DMS 273 (cell line): ENCODE measurements around the gene MYO16.

Experiments
- DNase-seq: peaks from one replicate; lab custom pipeline; 2025; ENCODE audit not compliant: unreplicated experiment; lab: John Stamatoyannopoulos, UW

The MYO16 gene

DNA sequence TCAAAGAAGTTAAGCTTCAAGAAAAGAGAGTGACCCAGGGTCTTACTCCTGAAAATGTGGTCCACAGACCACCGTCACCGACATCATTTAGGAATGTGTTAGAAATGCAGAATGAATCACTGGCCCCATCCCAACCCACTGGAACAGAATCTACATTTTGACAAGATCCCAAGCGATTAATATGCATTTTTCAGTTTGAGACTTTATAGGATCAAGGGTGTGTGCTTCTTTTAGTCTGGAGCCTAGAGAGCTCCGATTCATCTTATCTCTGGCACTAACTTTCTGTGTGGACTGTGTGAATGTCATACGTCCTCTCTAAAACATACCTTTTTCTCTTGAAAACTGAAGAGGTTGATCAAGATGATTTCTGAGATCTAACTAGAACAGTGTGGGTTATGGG, 484.8 kb downstream of the MYO16 start:
- DNase-seq, result no peak

GRCh38 chr13:109114991-109115390, 485.6 kb downstream of the MYO16 start:
- DNase-seq, result no peak

GRCh38 chr13:109118521-109118920, 489.1 kb downstream of the MYO16 start:
- DNase-seq, result no peak

DNA sequence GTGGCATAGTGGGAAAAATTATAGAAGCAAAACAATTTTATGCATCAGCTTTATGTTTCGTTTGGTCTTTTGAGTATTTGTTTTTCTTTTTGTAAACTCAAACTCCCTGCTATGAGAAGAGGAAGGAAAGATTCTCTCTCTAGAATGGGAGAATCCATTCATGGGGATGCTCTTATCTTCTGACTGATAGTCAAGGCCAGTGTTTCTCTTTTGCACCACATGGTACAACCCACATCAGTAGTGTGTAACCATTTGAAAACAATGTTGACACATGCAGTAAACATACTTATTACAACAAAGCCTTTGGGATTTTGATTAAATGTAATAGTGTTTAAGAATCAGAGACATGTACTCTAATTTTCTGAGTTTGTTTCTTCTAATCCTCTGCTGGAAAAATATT, 490.5 kb downstream of the MYO16 start:
- no peak for DNase-seq

DNA sequence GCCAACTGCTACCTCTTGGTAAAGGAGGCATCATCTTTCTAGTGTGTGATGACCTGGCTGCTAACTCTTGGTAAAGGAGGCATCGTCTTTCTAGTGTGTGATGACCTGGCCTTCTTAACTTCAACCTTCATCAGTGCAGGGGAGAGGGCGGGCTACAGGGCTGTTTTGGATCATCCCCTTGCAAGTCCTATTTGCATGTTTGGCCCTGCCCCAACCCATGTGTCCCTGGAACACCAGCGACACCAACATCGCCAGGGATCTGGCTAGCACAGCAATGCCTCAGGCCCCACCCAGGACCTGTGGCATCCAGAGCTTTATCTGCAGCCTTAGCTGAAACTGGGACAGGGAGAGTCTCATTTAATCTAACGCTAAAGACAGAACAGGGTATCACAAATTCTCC, 492.4 kb downstream of the MYO16 start:
- DNase-seq, result no peak

- no peak for DNase-seq
These were observed 494.6 kb downstream of the MYO16 start for GRCh38 chr13:109123971-109124370.

GRCh38 chr13:109126178-109126577, 496.8 kb downstream of the MYO16 start:
- no peak for DNase-seq

GRCh38 chr13:109126891-109127641, 497.7 kb downstream of the MYO16 start:
- DNase-seq, result no peak

DNA sequence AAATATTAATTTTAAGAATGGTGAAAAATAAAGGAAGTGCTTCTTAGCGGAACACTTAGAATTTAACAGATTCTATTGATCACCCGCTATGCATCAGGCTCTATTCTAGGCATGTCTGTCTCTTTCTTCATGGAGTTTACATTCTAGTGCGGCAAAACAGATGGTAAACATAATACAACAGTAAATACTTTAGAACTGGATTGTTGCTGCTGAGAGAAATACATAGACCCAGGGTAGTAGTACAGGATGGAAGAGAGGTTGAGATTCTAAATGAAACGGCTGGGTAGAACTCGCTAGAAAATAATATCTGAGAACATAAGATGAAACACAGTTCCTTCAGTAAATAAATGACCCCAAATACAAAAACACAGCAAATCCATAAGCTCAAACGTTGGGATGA, 498.7 kb downstream of the MYO16 start:
- no peak for DNase-seq

DNA sequence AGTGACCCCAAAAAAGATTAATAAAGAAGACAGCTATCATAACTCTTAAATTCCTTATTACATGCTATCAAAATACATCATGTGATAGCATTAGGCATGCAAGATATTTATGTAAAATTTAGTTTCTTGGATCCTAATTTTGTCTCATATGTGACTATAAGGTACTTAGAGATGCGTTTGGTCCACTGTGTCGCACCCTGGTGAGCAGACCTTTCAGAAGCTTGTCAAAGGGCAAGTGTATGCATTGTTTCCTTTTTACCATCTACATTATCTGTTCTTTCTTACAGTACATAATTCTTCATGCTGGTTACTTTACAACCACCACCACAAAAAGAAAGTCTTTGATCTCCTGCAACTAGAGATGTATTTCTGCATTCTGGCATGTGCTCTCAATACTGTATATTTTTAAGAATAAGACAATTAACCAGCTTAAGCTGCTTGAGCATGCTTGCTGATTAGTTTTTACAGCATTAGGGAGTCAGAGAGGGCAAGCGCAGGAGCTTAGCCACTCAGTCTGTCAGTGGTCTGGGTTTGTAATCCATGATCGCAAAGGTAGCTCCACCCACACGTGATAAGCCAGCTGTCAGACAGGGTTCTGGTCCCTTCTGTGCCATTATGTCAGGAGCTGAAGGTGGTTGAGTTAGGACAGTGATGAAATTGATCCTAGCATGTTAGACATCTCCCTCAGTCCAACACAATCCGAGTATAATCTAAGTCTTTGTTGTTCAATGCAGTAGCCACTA, 500.9 kb downstream of the MYO16 start:
- DNase-seq, result no peak

- no peak for DNase-seq
These were observed 502.4 kb downstream of the MYO16 start for GRCh38 chr13:109131698-109132257.

DNA sequence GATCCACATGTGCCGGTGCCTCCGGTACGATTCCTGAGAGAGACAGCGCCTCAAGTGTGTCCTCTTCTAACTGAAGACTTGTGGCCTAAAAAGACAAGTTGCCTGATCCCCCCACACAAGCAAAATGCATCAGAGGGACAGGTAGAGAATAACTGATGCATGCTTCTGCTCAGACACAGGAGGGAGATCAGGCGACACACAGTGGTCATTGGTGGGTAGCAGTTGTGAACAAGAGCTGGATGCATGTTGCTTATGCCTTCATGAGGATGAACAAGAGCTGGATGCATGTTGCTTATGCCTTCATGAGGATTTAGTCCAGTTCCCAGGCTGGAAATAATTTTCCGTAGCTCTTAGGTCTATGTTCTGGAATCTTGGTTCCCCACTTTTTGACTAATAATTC, 505.6 kb downstream of the MYO16 start:
- DNase-seq, result peak; percentile 5

DNA sequence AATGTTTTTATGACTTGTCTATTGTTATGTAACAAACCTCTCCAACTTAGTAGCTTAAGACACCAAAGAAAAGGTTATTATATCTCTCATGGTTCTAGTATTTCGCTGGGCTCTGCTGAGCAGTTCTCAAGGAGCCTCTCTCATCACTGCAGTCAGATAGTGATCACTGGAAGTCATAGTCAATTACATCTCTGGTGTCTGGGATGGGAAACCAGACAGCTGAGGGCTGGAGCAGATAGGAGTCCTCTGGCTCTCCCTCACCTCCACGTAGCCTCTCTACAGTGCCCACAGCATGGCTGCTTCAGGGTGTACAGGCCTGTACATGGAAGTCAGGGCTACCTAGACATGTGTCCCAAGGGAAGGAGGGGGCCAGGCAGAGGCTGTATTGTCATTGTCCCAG, 507.5 kb downstream of the MYO16 start:
- DNase-seq, result no peak

GRCh38 chr13:109139346-109139745, 509.9 kb downstream of the MYO16 start:
- DNase-seq, result no peak

- DNase-seq, result no peak
These were observed 510.6 kb downstream of the MYO16 start for GRCh38 chr13:109140054-109140453.

GRCh38 chr13:109140479-109141349, 511.3 kb downstream of the MYO16 start:
- no peak for DNase-seq

GRCh38 chr13:109141706-109142105, 512.3 kb downstream of the MYO16 start:
- no peak for DNase-seq

DNA sequence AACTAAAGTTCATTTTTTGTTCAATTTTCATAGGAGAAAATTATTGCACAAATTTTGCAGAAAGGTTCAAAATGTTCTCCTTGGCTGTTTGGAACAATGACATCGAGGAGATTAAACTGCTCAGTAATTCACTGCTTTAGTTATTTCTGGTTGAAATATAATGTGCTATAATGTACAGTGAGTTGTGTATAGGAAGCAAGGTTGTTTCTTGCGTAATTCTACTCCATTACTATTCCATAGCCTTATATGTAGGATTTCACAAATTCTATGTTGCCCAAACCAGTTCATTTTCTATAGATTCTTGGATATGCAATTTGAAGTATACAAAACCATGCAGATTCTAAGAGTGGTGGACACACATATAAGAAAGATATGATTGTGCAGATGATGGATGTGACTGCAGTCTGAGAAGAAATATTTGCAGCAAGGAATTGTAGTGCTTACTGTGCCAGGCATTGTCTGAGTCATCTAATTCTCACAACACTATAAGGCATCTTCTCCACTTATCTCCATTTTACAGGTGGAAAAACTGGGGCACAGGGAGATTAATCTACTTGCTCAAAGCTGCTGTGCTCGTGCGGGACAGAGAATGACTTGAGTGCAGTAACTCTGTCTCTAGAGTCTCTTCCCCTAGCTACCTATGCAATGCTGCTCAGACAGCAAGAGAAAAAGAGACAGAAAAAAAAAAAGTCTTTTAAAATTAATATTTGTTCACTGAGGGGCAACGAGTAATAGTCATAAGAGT, 515.5 kb downstream of the MYO16 start:
- no peak for DNase-seq

GRCh38 chr13:109145631-109146030, 516.2 kb downstream of the MYO16 start:
- peak; percentile 53 for DNase-seq

- DNase-seq, result no peak
These were observed 517.0 kb downstream of the MYO16 start for GRCh38 chr13:109146393-109146792.
